PC-9 (cell line): Measurements from ENCODE around the gene FAM216B.

ENCODE experiments used
- EZH2 ChIP-seq: fragments of 200-600 bp; sonication (generic); IDR thresholded peaks from 2 replicates; pipeline ENCODE4 v1.8.0; 2017; ENCODE audit warnings: antibody characterized with exemption, low read depth
- TF ChIP-seq, protein P1 (sequence below): fragments of 200-600 bp; sonication (generic); conservative IDR thresholded peaks from 2 replicates; pipeline ENCODE4 v1.6.1; 2017; ENCODE audit warnings: mixed run types, antibody characterized with exemption, mild to moderate bottlenecking, moderate library complexity

DNA sequence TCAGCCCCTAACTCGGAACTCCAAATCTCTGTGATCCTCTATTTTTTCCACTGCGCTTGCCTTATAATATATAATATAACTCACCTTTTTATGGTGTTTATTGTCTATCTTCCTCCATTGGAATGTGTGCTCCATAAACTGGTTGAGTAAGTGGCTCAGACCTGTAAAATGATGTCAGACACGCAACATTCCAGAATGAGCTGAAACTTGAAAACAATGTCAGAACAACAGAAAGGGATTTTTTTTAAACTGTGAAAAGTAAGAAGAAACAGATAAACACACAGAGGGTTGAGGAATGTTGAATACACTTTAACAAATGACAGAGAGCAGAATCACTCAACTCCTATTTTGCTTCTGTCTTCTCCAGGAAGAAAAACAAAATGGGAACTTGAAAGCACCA, 19.1 kb upstream of the FAM216B start:
- TF ChIP-seq, protein P1, sequence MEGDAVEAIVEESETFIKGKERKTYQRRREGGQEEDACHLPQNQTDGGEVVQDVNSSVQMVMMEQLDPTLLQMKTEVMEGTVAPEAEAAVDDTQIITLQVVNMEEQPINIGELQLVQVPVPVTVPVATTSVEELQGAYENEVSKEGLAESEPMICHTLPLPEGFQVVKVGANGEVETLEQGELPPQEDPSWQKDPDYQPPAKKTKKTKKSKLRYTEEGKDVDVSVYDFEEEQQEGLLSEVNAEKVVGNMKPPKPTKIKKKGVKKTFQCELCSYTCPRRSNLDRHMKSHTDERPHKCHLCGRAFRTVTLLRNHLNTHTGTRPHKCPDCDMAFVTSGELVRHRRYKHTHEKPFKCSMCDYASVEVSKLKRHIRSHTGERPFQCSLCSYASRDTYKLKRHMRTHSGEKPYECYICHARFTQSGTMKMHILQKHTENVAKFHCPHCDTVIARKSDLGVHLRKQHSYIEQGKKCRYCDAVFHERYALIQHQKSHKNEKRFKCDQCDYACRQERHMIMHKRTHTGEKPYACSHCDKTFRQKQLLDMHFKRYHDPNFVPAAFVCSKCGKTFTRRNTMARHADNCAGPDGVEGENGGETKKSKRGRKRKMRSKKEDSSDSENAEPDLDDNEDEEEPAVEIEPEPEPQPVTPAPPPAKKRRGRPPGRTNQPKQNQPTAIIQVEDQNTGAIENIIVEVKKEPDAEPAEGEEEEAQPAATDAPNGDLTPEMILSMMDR, result no peak
- TF ChIP-seq EZH2, result no peak
